Stomach (tissue), 4 donors: ENCODE data around the gene RGS7.

Experiments used
- CTCF ChIP-seq, 7 experiments: fragments of 450-650 bp in 4 of 7; fragments of 200-600 bp in 3 of 7; sonication (generic) in 3 of 7; IDR thresholded peaks; one replicate each; pipeline ENCODE4 v1.5.1; 2016 to 2019; ENCODE audit warnings: antibody characterized with exemption in 7 of 7, control low read depth in 2 of 7, mild to moderate bottlenecking in 1 of 7
- POLR2A ChIP-seq, 4 donors: fragments of 450-650 bp; IDR thresholded peaks; one replicate each; pipeline ENCODE4 v1.6.1; 2016; ENCODE audit warnings: antibody characterized with exemption in 4 of 4, control low read depth in 2 of 4, mild to moderate bottlenecking in 1 of 4, moderate library complexity in 1 of 4
- POLR2AphosphoS5 ChIP-seq, 3 donors: sonication (generic); formaldehyde crosslinking; IDR thresholded peaks; one replicate each; pipeline ENCODE4 v1.6.1; 2016; ENCODE audit warnings: antibody characterized with exemption in 3 of 3

- TF ChIP-seq CTCF (IDR thresholded peaks at IDR 0.05) = no peak
- TF ChIP-seq POLR2AphosphoS5 (IDR thresholded peaks at IDR 0.05) = no peak
- no peak for TF ChIP-seq POLR2A (IDR thresholded peaks at IDR 0.05)
Observed at GRCh38 chr1:241131636-241132194, 225.3 kb downstream of the RGS7 start.
